ENCODE measurements around the gene HOXC10. TPM values are rescaled to one million over a fixed set of nuclear protein-coding genes. Genes with fewer than 3 reads are reported as not detected.

HOXC10 gene
- total and polyA plus RNA-seq, 2 donors from 2014 or later: 49.7 to 50.7 TPM

- intact Hi-C loops (cut with DNase I): no loop called here
- Histone ChIP-seq H3K9ac (ENCODE audit: low read length in 3 of 3) (peak overlapping the region; percentile 5 to 73 (median 6)), H3K27ac (ENCODE audit: low read depth in 2 of 2, low read length in 2 of 2) (peak overlapping the region; percentile 73 to 96), H3K4me1 (ENCODE audit: control insufficient read depth in 2 of 3, insufficient read depth in 2 of 3, low read depth in 1 of 3, low read length in 3 of 3) (peaks cover 2 to 14% (median 10%) of the 10 kb centered on the region in 3 donors), H3K4me3 (ENCODE audit: low read length in 3 of 3) (peak overlapping the region in 1 of 3 donors; percentile 83), H3K9me3 (ENCODE audit: control insufficient read depth in 2 of 3, insufficient read depth in 1 of 3, low read length in 3 of 3) (no peaks in the 10 kb centered on the region), H3K36me3 (ENCODE audit: control insufficient read depth in 2 of 3, insufficient read depth in 3 of 3, low read length in 3 of 3) (no peaks in the 10 kb centered on the region), H3K27me3 (ENCODE audit: control insufficient read depth, insufficient read depth, low read length) (no peaks in the 10 kb centered on the region)
- DNase-seq: peak in 2 of 5 donors; percentile 34 to 66
- FAIRE-seq: no peak
- no peak for TF ChIP-seq CTCF (IDR thresholded peaks at IDR 0.05; ENCODE audit: borderline replicate concordance, extremely low read depth, insufficient read depth)
Observed at GRCh38 chr12:54019091-54019811, 34.3 kb downstream of the HOXC10 start.

- intact Hi-C loops (cut with DNase I): no loop called here
- no peaks in the 10 kb centered on the region for H3K27me3 ChIP-seq (ENCODE audit: control insufficient read depth, insufficient read depth, low read length)
- H3K9ac ChIP-seq (ENCODE audit: low read length in 3 of 3): peak overlapping the region; percentile 5 to 73 (median 6)
- peak overlapping the region; percentile 2 to 71 for H3K27ac ChIP-seq (ENCODE audit: low read depth in 2 of 2, low read length in 2 of 2)
- peak overlapping the region; percentile 21 to 52 (median 43) for H3K4me3 ChIP-seq (ENCODE audit: low read length in 3 of 3)
- H3K9me3 ChIP-seq (ENCODE audit: control insufficient read depth in 2 of 3, insufficient read depth in 1 of 3, low read length in 3 of 3): no peaks in the 10 kb centered on the region
- H3K36me3 ChIP-seq (ENCODE audit: control insufficient read depth in 2 of 3, insufficient read depth in 3 of 3, low read length in 3 of 3): no peaks in the 10 kb centered on the region
- no peak for FAIRE-seq
- no peak for TF ChIP-seq CTCF (IDR thresholded peaks at IDR 0.05; ENCODE audit: borderline replicate concordance, extremely low read depth, insufficient read depth)
- peaks cover 2 to 10% (median 9%) of the 10 kb centered on the region in 3 donors for H3K4me1 ChIP-seq (ENCODE audit: control insufficient read depth in 2 of 3, insufficient read depth in 2 of 3, low read depth in 1 of 3, low read length in 3 of 3)
- peak in 2 of 5 donors; percentile 37 to 50 for DNase-seq
Observed at GRCh38 chr12:54019924-54020590, 35.1 kb downstream of the HOXC10 start.

DNA sequence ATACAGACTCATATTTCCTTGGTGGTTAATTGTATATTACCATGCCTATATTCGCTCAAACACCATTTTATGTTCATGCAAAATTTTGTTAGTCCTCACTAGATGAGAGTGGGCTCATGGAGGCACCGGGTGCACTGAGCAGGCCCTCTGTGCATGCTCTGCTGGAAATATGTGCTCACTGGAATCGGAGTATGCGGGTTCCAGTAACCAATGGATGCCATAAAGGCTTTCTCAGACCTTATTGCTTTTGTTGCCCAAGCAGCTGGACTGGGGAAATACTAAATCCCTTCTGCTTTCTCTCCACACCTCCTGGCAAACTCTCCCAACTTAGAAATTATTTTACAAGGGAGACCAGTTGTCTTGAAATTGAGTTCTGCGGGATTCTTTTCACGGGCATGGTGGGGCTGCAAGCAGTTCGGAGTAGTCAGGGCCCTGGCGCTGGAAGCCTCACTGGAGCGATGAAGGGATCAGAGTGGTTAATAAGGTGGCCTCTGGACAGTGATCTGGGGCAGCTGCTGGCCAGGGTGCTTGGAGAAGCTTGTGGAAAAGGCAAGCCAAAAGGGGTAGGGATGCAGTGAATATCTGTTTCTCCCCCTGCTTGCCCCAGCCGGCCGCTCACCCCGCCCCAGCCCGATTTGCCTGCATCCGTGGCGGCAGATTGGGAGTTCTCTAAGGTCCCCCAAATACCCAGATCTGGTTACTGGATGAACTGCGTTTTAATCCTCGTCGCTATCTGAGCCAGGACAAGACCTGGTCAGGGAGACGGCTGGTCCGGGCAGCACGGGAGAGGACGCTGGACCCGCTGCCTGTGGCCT is 35.9 kb downstream of the HOXC10 start:
- Histone ChIP-seq H3K9ac (ENCODE audit: low read length in 3 of 3) (peak overlapping the region; percentile 3 to 73 (median 19)), H3K27me3 (ENCODE audit: control insufficient read depth, insufficient read depth, low read length) (no peaks in the 10 kb centered on the region), H3K4me3 (ENCODE audit: low read length in 3 of 3) (peak overlapping the region; percentile 21 to 40 (median 22)), H3K27ac (ENCODE audit: low read depth in 2 of 2, low read length in 2 of 2) (peak overlapping the region; percentile 49 to 73), H3K4me1 (ENCODE audit: control insufficient read depth in 2 of 3, insufficient read depth in 2 of 3, low read depth in 1 of 3, low read length in 3 of 3) (peaks cover 2 to 10% (median 8%) of the 10 kb centered on the region in 3 donors), H3K9me3 (ENCODE audit: control insufficient read depth in 2 of 3, insufficient read depth in 1 of 3, low read length in 3 of 3) (no peaks in the 10 kb centered on the region), H3K36me3 (ENCODE audit: control insufficient read depth in 2 of 3, insufficient read depth in 3 of 3, low read length in 3 of 3) (no peaks in the 10 kb centered on the region)
- intact Hi-C loops (cut with DNase I): no loop called here
- TF ChIP-seq CTCF (IDR thresholded peaks at IDR 0.05; ENCODE audit: borderline replicate concordance, extremely low read depth, insufficient read depth): no peak
- FAIRE-seq (no peak), DNase-seq (peak in 2 of 5 donors; percentile 54 to 66)

All from kidney (tissue), 14 donors.